ENCODE results near the gene MRTO4. TPM values are rescaled to one million over a fixed set of nuclear protein-coding genes. Genes with fewer than 3 reads are reported as not detected.
"Not testable (repeated sequence)": the region's sequence is repeated elsewhere in the genome, so short reads cannot be mapped to it uniquely, and the experiment has no call there.

Gene MRTO4
- total and polyA plus RNA-seq, 2 experiments from 2014 or later: 20.8 to 24.9 TPM

- H3K4me1 ChIP-seq (ENCODE audit: insufficient read depth): peaks cover 19% of the 10 kb centered on the region
- no peak for DNase-seq (ENCODE audit: low spot score)
- H3K4me2 ChIP-seq: peak overlapping the region; percentile 93
- peak overlapping the region; percentile 93 for H2AFZ ChIP-seq
- peak overlapping the region; percentile 98 for H3K27ac ChIP-seq
- peaks cover 82% of the 10 kb centered on the region for H3K79me2 ChIP-seq
- 16% methylated on average over 14 of the region's 14 CpGs for WGBS (ENCODE audit: low lambda C conversion rate, missing lambda C conversion rate)
- no peaks in the 10 kb centered on the region for H4K20me1 ChIP-seq (ENCODE audit: insufficient read depth, poor library complexity, severe bottlenecking)
- peak overlapping the region; percentile 83 for H3K4me3 ChIP-seq
- TF ChIP-seq EZH2phosphoT487 (IDR thresholded peaks at IDR 0.05; ENCODE audit: low read depth, severe bottlenecking, unreplicated experiment): no peak
- no peak for TF ChIP-seq EZH2 (IDR thresholded peaks at IDR 0.05; ENCODE audit: borderline replicate concordance)
- no peaks in the 10 kb centered on the region for H3K9me3 ChIP-seq (ENCODE audit: low read depth)
- no peaks in the 10 kb centered on the region for H3K36me3 ChIP-seq (replicated peaks; ENCODE audit: insufficient read depth, low read depth)
- no peaks in the 10 kb centered on the region for H3K9me2 ChIP-seq (replicated peaks; ENCODE audit: insufficient read depth)
- H3K27me3 ChIP-seq: no peaks in the 10 kb centered on the region
These were observed 838 bp upstream of the MRTO4 start for GRCh38 chr1:19250629-19251304.

- Histone ChIP-seq H3K9me2 (replicated peaks; ENCODE audit: insufficient read depth) (no peaks in the 10 kb centered on the region), H4K20me1 (ENCODE audit: insufficient read depth, poor library complexity, severe bottlenecking) (no peaks in the 10 kb centered on the region), H3K4me1 (ENCODE audit: insufficient read depth) (peaks cover 19% of the 10 kb centered on the region), H3K4me2 (no peak overlapping the region), H3K79me2 (peaks cover 52% of the 10 kb centered on the region), H3K4me3 (no peak overlapping the region), H3K27me3 (no peaks in the 10 kb centered on the region), H3K36me3 (replicated peaks; ENCODE audit: insufficient read depth, low read depth) (no peaks in the 10 kb centered on the region), H2AFZ (no peak overlapping the region), H3K9me3 (ENCODE audit: low read depth) (no peaks in the 10 kb centered on the region), H3K27ac (no peak overlapping the region)
- no peak for TF ChIP-seq CTCF (IDR thresholded peaks at IDR 0.05; ENCODE audit: poor library complexity)
- TF ChIP-seq EZH2phosphoT487 (IDR thresholded peaks at IDR 0.05; ENCODE audit: low read depth, severe bottlenecking, unreplicated experiment): no peak
- no peak for TF ChIP-seq EZH2 (IDR thresholded peaks at IDR 0.05; ENCODE audit: borderline replicate concordance)
- no peak for DNase-seq (ENCODE audit: low spot score)
These were observed 2.8 kb downstream of the MRTO4 start for GRCh38 chr1:19254416-19254815.

- H3K9me3 ChIP-seq (ENCODE audit: low read depth): no peaks in the 10 kb centered on the region
- peaks cover 44% of the 10 kb centered on the region for H3K79me2 ChIP-seq
- no peak overlapping the region for H3K4me3 ChIP-seq
- no peak overlapping the region for H3K4me2 ChIP-seq
- no peaks in the 10 kb centered on the region for H3K27me3 ChIP-seq
- H3K9me2 ChIP-seq (replicated peaks; ENCODE audit: insufficient read depth): no peaks in the 10 kb centered on the region
- 93% methylated on average over 4 of the region's 4 CpGs for WGBS (ENCODE audit: low lambda C conversion rate, missing lambda C conversion rate)
- H2AFZ ChIP-seq: no peak overlapping the region
- peaks cover 16% of the 10 kb centered on the region for H3K4me1 ChIP-seq (ENCODE audit: insufficient read depth)
- no peak for DNase-seq (ENCODE audit: low spot score)
- no peaks in the 10 kb centered on the region for H4K20me1 ChIP-seq (ENCODE audit: insufficient read depth, poor library complexity, severe bottlenecking)
- no peak for TF ChIP-seq EZH2phosphoT487 (IDR thresholded peaks at IDR 0.05; ENCODE audit: low read depth, severe bottlenecking, unreplicated experiment)
- no peak for TF ChIP-seq EZH2 (IDR thresholded peaks at IDR 0.05; ENCODE audit: borderline replicate concordance)
- no peak for TF ChIP-seq CTCF (IDR thresholded peaks at IDR 0.05; ENCODE audit: poor library complexity)
- H3K36me3 ChIP-seq (replicated peaks; ENCODE audit: insufficient read depth, low read depth): no peaks in the 10 kb centered on the region
- H3K27ac ChIP-seq: no peak overlapping the region
These were observed 3.7 kb downstream of the MRTO4 start for GRCh38 chr1:19255288-19255687.

- not testable (repeated sequence) for H4K20me1 ChIP-seq (ENCODE audit: insufficient read depth, poor library complexity, severe bottlenecking); H3K4me3 ChIP-seq; H3K9me2 ChIP-seq (replicated peaks; ENCODE audit: insufficient read depth); H3K9me3 ChIP-seq (ENCODE audit: low read depth); H2AFZ ChIP-seq; DNase-seq (ENCODE audit: low spot score); H3K36me3 ChIP-seq (replicated peaks; ENCODE audit: insufficient read depth, low read depth); H3K27ac ChIP-seq; H3K27me3 ChIP-seq; H3K4me2 ChIP-seq
- 98% methylated on average over 5 of the region's 5 CpGs for WGBS (ENCODE audit: low lambda C conversion rate, missing lambda C conversion rate)
- Histone ChIP-seq H3K79me2 (peaks cover 34% of the 10 kb centered on the region), H3K4me1 (ENCODE audit: insufficient read depth) (peaks cover 11% of the 10 kb centered on the region)
These were observed 4.7 kb downstream of the MRTO4 start for GRCh38 chr1:19256301-19256700.
